Liver (tissue), 9 donors: ENCODE measurements around the gene CFH. TPM values are rescaled to one million over a fixed set of nuclear protein-coding genes. Genes with fewer than 3 reads are reported as not detected.

Source experiments
- DNase-seq: peaks from one replicate; pipeline ENCODE4 v3.0.0-alpha.2; 2017; ENCODE audit warnings: low spot score
- H3K27ac ChIP-seq, 2 donors: one replicate each; pipeline ENCODE4 v1.7.0; 2013; ENCODE audit warnings: inconsistent platforms in 2 of 2, low read length in 2 of 2, control low read depth in 1 of 2, low read depth in 1 of 2, mild to moderate bottlenecking in 1 of 2
- H3K27me3 ChIP-seq, 4 donors: one replicate each; pipeline versions ENCODE4 v1.6.1 to v1.7.0; 2013; ENCODE audit warnings: low read length in 3 of 4, inconsistent platforms in 1 of 4, mild to moderate bottlenecking in 1 of 4, moderate library complexity in 1 of 4; ENCODE audit not compliant: control insufficient read depth in 4 of 4, insufficient read depth in 4 of 4
- H3K36me3 ChIP-seq, 4 donors: one replicate each; pipeline versions ENCODE4 v1.6.1 to v1.7.0; 2013; ENCODE audit warnings: low read length in 3 of 4, mild to moderate bottlenecking in 3 of 4, low read depth in 1 of 4, moderate library complexity in 1 of 4; ENCODE audit not compliant: control insufficient read depth in 4 of 4, insufficient read depth in 3 of 4
- H3K4me1 ChIP-seq, 4 donors: one replicate each; pipeline versions ENCODE4 v1.6.1 to v1.7.0; 2013; ENCODE audit warnings: low read length in 3 of 4, mild to moderate bottlenecking in 3 of 4, moderate library complexity in 1 of 4; ENCODE audit not compliant: control insufficient read depth in 4 of 4, insufficient read depth in 4 of 4
- H3K4me3 ChIP-seq, 3 donors: one replicate each; pipeline versions ENCODE4 v1.6.1 to v1.7.0; 2013; ENCODE audit warnings: low read length in 3 of 3, control low read depth in 1 of 3, low read depth in 1 of 3, mild to moderate bottlenecking in 1 of 3
- H3K9ac ChIP-seq, 2 donors: one replicate each; pipeline ENCODE4 v1.7.0; 2013; ENCODE audit warnings: low read length in 2 of 2, mild to moderate bottlenecking in 2 of 2, moderate library complexity in 2 of 2, control low read depth in 1 of 2, low read depth in 1 of 2
- H3K9me3 ChIP-seq, 4 donors: one replicate each; pipeline versions ENCODE4 v1.6.1 to v1.7.0; 2013; ENCODE audit warnings: low read length in 3 of 4; ENCODE audit not compliant: control insufficient read depth in 4 of 4
- EGR1 ChIP-seq, 2 donors: IDR thresholded peaks; 2 replicates each; pipeline ENCODE4 v1.6.1; 2016 to 2018; ENCODE audit warnings: antibody characterized with exemption in 2 of 2, low read depth in 2 of 2
- FOXA1 ChIP-seq: IDR thresholded peaks from 2 replicates; pipeline ENCODE4 v1.6.1; 2016; ENCODE audit warnings: antibody characterized with exemption
- FOXA2 ChIP-seq: IDR thresholded peaks from 2 replicates; pipeline ENCODE4 v1.6.1; 2016; ENCODE audit warnings: antibody characterized with exemption
- GABPA ChIP-seq, 2 donors: IDR thresholded peaks in 1 of 2; conservative IDR thresholded peaks in 1 of 2; 2 replicates each; pipeline ENCODE4 v1.6.1; 2016; ENCODE audit warnings: antibody characterized with exemption in 2 of 2, mild to moderate bottlenecking in 1 of 2, moderate library complexity in 1 of 2
- HNF4A ChIP-seq, 2 donors: conservative IDR thresholded peaks; 2 replicates each; pipeline ENCODE4 v1.6.1; 2016; ENCODE audit warnings: antibody characterized with exemption in 2 of 2, mild to moderate bottlenecking in 2 of 2
- HNF4G ChIP-seq: IDR thresholded peaks from 2 replicates; pipeline ENCODE4 v1.6.1; 2016; ENCODE audit warnings: antibody characterized with exemption
- JUND ChIP-seq, 2 donors: IDR thresholded peaks; 2 replicates each; pipeline ENCODE4 v1.6.1; 2016; ENCODE audit warnings: antibody characterized with exemption in 2 of 2
- NR2F2 ChIP-seq: IDR thresholded peaks from 2 replicates; pipeline ENCODE4 v1.6.1; 2016; ENCODE audit warnings: antibody characterized with exemption
- RAD21 ChIP-seq, 2 donors: IDR thresholded peaks; 2 replicates each; pipeline ENCODE4 v1.6.1; 2016; ENCODE audit warnings: antibody characterized with exemption in 2 of 2, mild to moderate bottlenecking in 2 of 2
- RXRA ChIP-seq, 2 donors: IDR thresholded peaks; 2 replicates each; pipeline ENCODE4 v1.6.1; 2017 to 2018; ENCODE audit warnings: antibody characterized with exemption in 2 of 2, mild to moderate bottlenecking in 1 of 2
- SP1 ChIP-seq: IDR thresholded peaks from 2 replicates; pipeline ENCODE4 v1.6.1; 2018; ENCODE audit warnings: antibody characterized with exemption, mild to moderate bottlenecking
- TAF1 ChIP-seq: conservative IDR thresholded peaks from 2 replicates; pipeline ENCODE4 v1.6.1; 2016; ENCODE audit warnings: antibody characterized with exemption, mild to moderate bottlenecking
- YY1 ChIP-seq: IDR thresholded peaks from 2 replicates; pipeline ENCODE4 v1.6.1; 2016; ENCODE audit warnings: antibody characterized with exemption, mild to moderate bottlenecking
- WGBS: extraction: QIAGEN DNeasy Blood & Tissue Kit; methylation state at CpG from one replicate; pipeline ENCODE4 v1.1.7; 2013; 5-methylcytosine and 5-hydroxymethylcytosine counted together
- polyA plus RNA-seq, 2 donors: library from polyadenylated mRNA; stranded (reverse) in 1 of 2; unstranded in 1 of 2; fragments of 200-250 nt in 1 of 2; fragments of >200 nt in 1 of 2; fragmentation: Nextera tagmentation in 1 of 2; extraction: Ambion mirVana in 1 of 2; gene quantifications; one replicate each; pipeline versions ENCODE4 v1.2.1 to v1.2.3, GENCODE V29; 2013 to 2015
- total RNA-seq, 2 donors: library from RNA; depleted of rRNA; stranded (reverse); fragments of >200 nt; gene quantifications; one replicate each; pipeline ENCODE4 v1.2.3, GENCODE V29; 2014
- TF ChIP-seq, protein P1 (sequence below): IDR thresholded peaks from 2 replicates; pipeline ENCODE4 v1.6.1; 2016; ENCODE audit warnings: antibody characterized with exemption
- TF ChIP-seq, protein P2 (sequence below): IDR thresholded peaks from 2 replicates; pipeline ENCODE4 v1.6.1; 2016; ENCODE audit warnings: antibody characterized with exemption, mild to moderate bottlenecking
- TF ChIP-seq, protein P3 (sequence below): IDR thresholded peaks from 2 replicates; pipeline ENCODE4 v1.6.1; 2016; ENCODE audit warnings: antibody characterized with exemption
- TF ChIP-seq, protein P4 (sequence below): IDR thresholded peaks from 2 replicates; pipeline ENCODE4 v1.6.1; 2016; ENCODE audit warnings: antibody characterized with exemption
- TF ChIP-seq, protein P5 (sequence below): fragments of 150-350 bp; IDR thresholded peaks from 2 replicates; pipeline ENCODE4 v1.5.1; 2017; ENCODE audit warnings: improper control_type of control experiment, low read depth, low read length; ENCODE audit not compliant: missing input control
- donor health status: healthy.
- donor health status: healthy.
- donor health status: healthy.
- donor health status: healthy.
- donor health status: healthy.

Gene CFH
- total and polyA plus RNA-seq, 4 donors: 554 to 1,479 (median 782) TPM

DNA sequence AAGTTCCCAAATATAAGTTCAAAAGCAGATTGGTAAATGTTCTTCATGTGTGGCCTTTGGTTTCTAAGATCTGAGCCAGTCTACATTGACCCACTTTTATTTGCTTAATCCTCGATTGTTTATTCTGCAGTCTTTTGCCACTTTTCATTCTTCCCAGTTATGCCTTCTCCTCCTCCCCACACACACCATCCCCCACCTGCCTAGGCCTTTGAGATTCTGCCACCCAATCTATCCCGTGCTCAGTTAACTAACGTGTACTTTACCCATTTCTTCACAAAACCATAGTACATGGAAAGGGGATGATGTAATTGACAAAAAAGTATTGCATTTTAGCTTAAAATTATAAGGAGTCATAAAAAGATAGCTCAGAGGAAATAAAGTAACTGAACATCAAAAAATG, 3.7 kb downstream of the CFH start:
- H3K4me3 ChIP-seq: peak overlapping the region; percentile 51 to 85 (median 70)
- H3K9ac ChIP-seq: peak overlapping the region; percentile 90 to 98
- TF ChIP-seq FOXA2 (peak; percentile 39), GABPA (IDR thresholded peaks at IDR 0.05 in 1 of 2, conservative IDR thresholded peaks at IDR 0.05 in 1 of 2) (peak in 1 of 2 donors; percentile 10), JUND (IDR thresholded peaks at IDR 0.05) (peak; percentile 36 to 84), HNF4G (peak; percentile 49), YY1 (peak; percentile 59), RAD21 (IDR thresholded peaks at IDR 0.05) (peak; percentile 53 to 63), FOXA1 (no peak), SP1 (peak; percentile 72), EGR1 (IDR thresholded peaks at IDR 0.05; ENCODE audit: low read depth in 2 of 2) (peak in 1 of 2 donors; percentile 22), RXRA (IDR thresholded peaks at IDR 0.05) (peak; percentile 59 to 83), TAF1 (peak; percentile 59), HNF4A (conservative IDR thresholded peaks at IDR 0.05) (peak; percentile 77 to 90), NR2F2 (no peak)
- TF ChIP-seq, protein P1, sequence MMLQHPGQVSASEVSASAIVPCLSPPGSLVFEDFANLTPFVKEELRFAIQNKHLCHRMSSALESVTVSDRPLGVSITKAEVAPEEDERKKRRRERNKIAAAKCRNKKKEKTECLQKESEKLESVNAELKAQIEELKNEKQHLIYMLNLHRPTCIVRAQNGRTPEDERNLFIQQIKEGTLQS: peak; percentile 66
- TF ChIP-seq, protein P2, sequence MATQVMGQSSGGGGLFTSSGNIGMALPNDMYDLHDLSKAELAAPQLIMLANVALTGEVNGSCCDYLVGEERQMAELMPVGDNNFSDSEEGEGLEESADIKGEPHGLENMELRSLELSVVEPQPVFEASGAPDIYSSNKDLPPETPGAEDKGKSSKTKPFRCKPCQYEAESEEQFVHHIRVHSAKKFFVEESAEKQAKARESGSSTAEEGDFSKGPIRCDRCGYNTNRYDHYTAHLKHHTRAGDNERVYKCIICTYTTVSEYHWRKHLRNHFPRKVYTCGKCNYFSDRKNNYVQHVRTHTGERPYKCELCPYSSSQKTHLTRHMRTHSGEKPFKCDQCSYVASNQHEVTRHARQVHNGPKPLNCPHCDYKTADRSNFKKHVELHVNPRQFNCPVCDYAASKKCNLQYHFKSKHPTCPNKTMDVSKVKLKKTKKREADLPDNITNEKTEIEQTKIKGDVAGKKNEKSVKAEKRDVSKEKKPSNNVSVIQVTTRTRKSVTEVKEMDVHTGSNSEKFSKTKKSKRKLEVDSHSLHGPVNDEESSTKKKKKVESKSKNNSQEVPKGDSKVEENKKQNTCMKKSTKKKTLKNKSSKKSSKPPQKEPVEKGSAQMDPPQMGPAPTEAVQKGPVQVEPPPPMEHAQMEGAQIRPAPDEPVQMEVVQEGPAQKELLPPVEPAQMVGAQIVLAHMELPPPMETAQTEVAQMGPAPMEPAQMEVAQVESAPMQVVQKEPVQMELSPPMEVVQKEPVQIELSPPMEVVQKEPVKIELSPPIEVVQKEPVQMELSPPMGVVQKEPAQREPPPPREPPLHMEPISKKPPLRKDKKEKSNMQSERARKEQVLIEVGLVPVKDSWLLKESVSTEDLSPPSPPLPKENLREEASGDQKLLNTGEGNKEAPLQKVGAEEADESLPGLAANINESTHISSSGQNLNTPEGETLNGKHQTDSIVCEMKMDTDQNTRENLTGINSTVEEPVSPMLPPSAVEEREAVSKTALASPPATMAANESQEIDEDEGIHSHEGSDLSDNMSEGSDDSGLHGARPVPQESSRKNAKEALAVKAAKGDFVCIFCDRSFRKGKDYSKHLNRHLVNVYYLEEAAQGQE: peak; percentile 60
- TF ChIP-seq, protein P3, sequence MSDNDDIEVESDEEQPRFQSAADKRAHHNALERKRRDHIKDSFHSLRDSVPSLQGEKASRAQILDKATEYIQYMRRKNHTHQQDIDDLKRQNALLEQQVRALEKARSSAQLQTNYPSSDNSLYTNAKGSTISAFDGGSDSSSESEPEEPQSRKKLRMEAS: peak; percentile 83
- TF ChIP-seq, protein P4, sequence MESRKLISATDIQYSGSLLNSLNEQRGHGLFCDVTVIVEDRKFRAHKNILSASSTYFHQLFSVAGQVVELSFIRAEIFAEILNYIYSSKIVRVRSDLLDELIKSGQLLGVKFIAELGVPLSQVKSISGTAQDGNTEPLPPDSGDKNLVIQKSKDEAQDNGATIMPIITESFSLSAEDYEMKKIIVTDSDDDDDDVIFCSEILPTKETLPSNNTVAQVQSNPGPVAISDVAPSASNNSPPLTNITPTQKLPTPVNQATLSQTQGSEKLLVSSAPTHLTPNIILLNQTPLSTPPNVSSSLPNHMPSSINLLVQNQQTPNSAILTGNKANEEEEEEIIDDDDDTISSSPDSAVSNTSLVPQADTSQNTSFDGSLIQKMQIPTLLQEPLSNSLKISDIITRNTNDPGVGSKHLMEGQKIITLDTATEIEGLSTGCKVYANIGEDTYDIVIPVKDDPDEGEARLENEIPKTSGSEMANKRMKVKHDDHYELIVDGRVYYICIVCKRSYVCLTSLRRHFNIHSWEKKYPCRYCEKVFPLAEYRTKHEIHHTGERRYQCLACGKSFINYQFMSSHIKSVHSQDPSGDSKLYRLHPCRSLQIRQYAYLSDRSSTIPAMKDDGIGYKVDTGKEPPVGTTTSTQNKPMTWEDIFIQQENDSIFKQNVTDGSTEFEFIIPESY: peak; percentile 39
- TF ChIP-seq, protein P5, sequence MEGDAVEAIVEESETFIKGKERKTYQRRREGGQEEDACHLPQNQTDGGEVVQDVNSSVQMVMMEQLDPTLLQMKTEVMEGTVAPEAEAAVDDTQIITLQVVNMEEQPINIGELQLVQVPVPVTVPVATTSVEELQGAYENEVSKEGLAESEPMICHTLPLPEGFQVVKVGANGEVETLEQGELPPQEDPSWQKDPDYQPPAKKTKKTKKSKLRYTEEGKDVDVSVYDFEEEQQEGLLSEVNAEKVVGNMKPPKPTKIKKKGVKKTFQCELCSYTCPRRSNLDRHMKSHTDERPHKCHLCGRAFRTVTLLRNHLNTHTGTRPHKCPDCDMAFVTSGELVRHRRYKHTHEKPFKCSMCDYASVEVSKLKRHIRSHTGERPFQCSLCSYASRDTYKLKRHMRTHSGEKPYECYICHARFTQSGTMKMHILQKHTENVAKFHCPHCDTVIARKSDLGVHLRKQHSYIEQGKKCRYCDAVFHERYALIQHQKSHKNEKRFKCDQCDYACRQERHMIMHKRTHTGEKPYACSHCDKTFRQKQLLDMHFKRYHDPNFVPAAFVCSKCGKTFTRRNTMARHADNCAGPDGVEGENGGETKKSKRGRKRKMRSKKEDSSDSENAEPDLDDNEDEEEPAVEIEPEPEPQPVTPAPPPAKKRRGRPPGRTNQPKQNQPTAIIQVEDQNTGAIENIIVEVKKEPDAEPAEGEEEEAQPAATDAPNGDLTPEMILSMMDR: no peak
- H3K4me1 ChIP-seq: peaks cover 2 to 33% (median 16%) of the 10 kb centered on the region in 4 donors
- WGBS: 30% methylated on average over 3 of the region's 3 CpGs
- H3K9me3 ChIP-seq: no peaks in the 10 kb centered on the region
- no peaks in the 10 kb centered on the region for H3K27me3 ChIP-seq
- peaks cover 0 to 2% (median under 1%) of the 10 kb centered on the region in 4 donors for H3K36me3 ChIP-seq
- no peak for DNase-seq
- H3K27ac ChIP-seq: peak overlapping the region; percentile 85 to 88
